Measurements from ENCODE around the gene PCDHGB2.
A peak's percentile ranks its signal among the peaks of the same experiment; 100 is the strongest.

GRCh38 chr5:141354900-141355469 lies 4.8 kb upstream of the PCDHGB2 start, which contains the start of gene PCDHGA4:
- TF ChIP-seq POLR2A (IDR thresholded peaks at IDR 0.05; ENCODE audit: low read depth) (no peak), CTCF (IDR thresholded peaks at IDR 0.05) (peak; percentile 30 to 33 (median 32)), POLR2AphosphoS5 (IDR thresholded peaks at IDR 0.05) (no peak), EP300 (IDR thresholded peaks at IDR 0.05) (no peak)

Measured in esophagus muscularis mucosa (tissue), 4 donors.